Vein endothelial cell (primary cell): ENCODE results near the gene OR56B4. TPM values are rescaled to one million over a fixed set of nuclear protein-coding genes. Genes with fewer than 3 reads are reported as not detected.

ENCODE experiments used
- total RNA-seq: library from RNA; depleted of rRNA; stranded (reverse); fragments of >200 nt; gene quantifications from 2 replicates; pipeline ENCODE4 v1.2.3, GENCODE V29; 2012

Gene OR56B4, protein sequence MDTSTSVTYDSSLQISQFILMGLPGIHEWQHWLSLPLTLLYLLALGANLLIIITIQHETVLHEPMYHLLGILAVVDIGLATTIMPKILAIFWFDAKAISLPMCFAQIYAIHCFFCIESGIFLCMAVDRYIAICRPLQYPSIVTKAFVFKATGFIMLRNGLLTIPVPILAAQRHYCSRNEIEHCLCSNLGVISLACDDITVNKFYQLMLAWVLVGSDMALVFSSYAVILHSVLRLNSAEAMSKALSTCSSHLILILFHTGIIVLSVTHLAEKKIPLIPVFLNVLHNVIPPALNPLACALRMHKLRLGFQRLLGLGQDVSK
- not detected in 2 replicates for total RNA-seq

DNA sequence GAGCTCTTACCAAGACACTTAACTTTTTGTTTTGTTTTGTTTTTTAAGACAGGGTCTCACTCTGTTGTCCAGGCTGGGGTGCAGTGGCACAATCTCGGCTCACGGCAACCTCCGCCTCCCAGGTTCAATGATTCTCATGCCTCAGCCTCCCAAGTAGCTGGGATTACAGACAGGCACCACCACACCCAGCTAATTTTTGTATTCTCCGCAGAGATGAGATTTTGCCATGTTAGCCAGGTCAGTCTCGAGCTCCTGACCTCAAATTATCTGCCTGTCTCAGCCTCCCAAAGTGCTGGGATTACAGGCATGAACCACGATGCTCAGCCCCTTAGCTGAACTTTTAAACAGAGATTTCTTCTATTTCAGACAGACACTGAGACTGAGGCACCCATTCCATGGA lies at the start of gene OR56B4:
TSS of gene OR56B4 (plus strand) at position 301 of the 400 bp plus-strand sequence. CDS start at position 396, 95 bp downstream.

Other genes starting within 250 kb of the OR56B4 start
- not detected in 2 replicates for gene OR52E8, start 250.0 kb upstream of the OR56B4 start, total RNA-seq
- not detected in 2 replicates for gene OR52E4, start 227.1 kb upstream of the OR56B4 start, total RNA-seq
- not detected in 2 replicates for gene OR52E5, start 214.5 kb upstream of the OR56B4 start, total RNA-seq
- not detected in 2 replicates for gene OR56A3, start 165.4 kb upstream of the OR56B4 start, total RNA-seq
- not detected in 2 replicates for gene OR56A5, start 139.2 kb upstream of the OR56B4 start, total RNA-seq
- not detected in 2 replicates for gene OR52L1, start 120.7 kb upstream of the OR56B4 start, total RNA-seq
- not detected in 2 replicates for gene OR56A4, start 100.7 kb upstream of the OR56B4 start, total RNA-seq
- gene OR56A1, start 76.9 kb upstream of the OR56B4 start, total RNA-seq: not detected in 2 replicates
- not detected in 2 replicates for gene OR52B2, start 62.6 kb downstream of the OR56B4 start, total RNA-seq
- gene OR52W1, start 91.5 kb downstream of the OR56B4 start, total RNA-seq: not detected in 2 replicates
- not detected in 2 replicates for gene C11orf42, start 97.9 kb downstream of the OR56B4 start, total RNA-seq
- gene FHIP1B, start 127.0 kb downstream of the OR56B4 start, total RNA-seq: 19.0 and 32.3 TPM in 2 replicates
- gene CNGA4, start 131.4 kb downstream of the OR56B4 start, total RNA-seq: not detected in 2 replicates
- not detected in 2 replicates for gene CCKBR, start 152.2 kb downstream of the OR56B4 start, total RNA-seq
- gene CAVIN3, start 212.8 kb downstream of the OR56B4 start, total RNA-seq: 281 and 346 TPM in 2 replicates